ENCODE data around the gene TESMIN. TPM values are rescaled to one million over a fixed set of nuclear protein-coding genes. Genes with fewer than 3 reads are reported as not detected.

TESMIN gene
- total and polyA plus RNA-seq, 8 donors = 1.0 to 16.3 (median 3.3) TPM

- no peak overlapping the region for H3K4me3 ChIP-seq
- no peak for DNase-seq
- H3K27me3 ChIP-seq = peaks cover 2 to 75% (median 32%) of the 10 kb centered on the region in 3 donors
- TF ChIP-seq CTCF (IDR thresholded peaks at IDR 0.05) (no peak), POLR2A (IDR thresholded peaks at IDR 0.05) (no peak), EP300 (IDR thresholded peaks at IDR 0.05) (no peak), POLR2AphosphoS5 (IDR thresholded peaks at IDR 0.05) (no peak)
- H3K9me3 ChIP-seq = no peaks in the 10 kb centered on the region
- H3K36me3 ChIP-seq = no peaks in the 10 kb centered on the region
- no peak overlapping the region for H3K27ac ChIP-seq
- peaks cover 2 to 3% (median 2%) of the 10 kb centered on the region in 4 donors for H3K4me1 ChIP-seq
- 47 to 56% (median 51%) methylated on average over 14 of the region's 14 CpGs for WGBS, 5 donors
- intact Hi-C loops (cut with DNase I; ENCODE audit: low total_unique reads) = no loop called here
These were observed 61.3 kb downstream of the TESMIN start for GRCh38 chr11:68689737-68690625.

- DNase-seq = no peak
- intact Hi-C loops (cut with DNase I; ENCODE audit: low total_unique reads) = no loop called here
- peaks cover 13 to 14% (median 13%) of the 10 kb centered on the region in 4 donors for H3K4me1 ChIP-seq
- no peak overlapping the region for H3K4me3 ChIP-seq
- TF ChIP-seq POLR2AphosphoS5 (IDR thresholded peaks at IDR 0.05) = no peak
- no peak for TF ChIP-seq CTCF (IDR thresholded peaks at IDR 0.05)
- TF ChIP-seq EP300 (IDR thresholded peaks at IDR 0.05) = no peak
- no peak for TF ChIP-seq POLR2A (IDR thresholded peaks at IDR 0.05)
- H3K27ac ChIP-seq = no peak overlapping the region
- no peaks in the 10 kb centered on the region for H3K9me3 ChIP-seq
- H3K36me3 ChIP-seq = no peaks in the 10 kb centered on the region
- H3K27me3 ChIP-seq = peaks cover 13 to 86% (median 43%) of the 10 kb centered on the region in 3 donors
- WGBS, 5 donors = 48 to 78% (median 68%) methylated on average over 12 of the region's 12 CpGs
These were observed 62.4 kb downstream of the TESMIN start for GRCh38 chr11:68688881-68689280.

- 79 to 88% (median 82%) methylated on average over 11 to 14 of the region's 14 CpGs for WGBS, 5 donors
- Histone ChIP-seq H3K9me3 (no peaks in the 10 kb centered on the region), H3K4me1 (peaks cover 13 to 16% (median 15%) of the 10 kb centered on the region in 4 donors), H3K27me3 (peaks cover 15 to 86% (median 47%) of the 10 kb centered on the region in 3 donors), H3K27ac (no peak overlapping the region), H3K4me3 (no peak overlapping the region), H3K36me3 (no peaks in the 10 kb centered on the region)
- intact Hi-C loops (cut with DNase I; ENCODE audit: low total_unique reads) = no loop called here
- TF ChIP-seq POLR2AphosphoS5 (IDR thresholded peaks at IDR 0.05) = no peak
- TF ChIP-seq POLR2A (IDR thresholded peaks at IDR 0.05) = no peak
- no peak for TF ChIP-seq EP300 (IDR thresholded peaks at IDR 0.05)
- no peak for TF ChIP-seq CTCF (IDR thresholded peaks at IDR 0.05)
- DNase-seq = no peak
These were observed 63.3 kb downstream of the TESMIN start for GRCh38 chr11:68687986-68688385.

GRCh38 chr11:68687311-68687710 lies 64.0 kb downstream of the TESMIN start:
- WGBS, 5 donors = 68 to 73% (median 69%) methylated on average over 9 of the region's 9 CpGs
- no peaks in the 10 kb centered on the region for H3K9me3 ChIP-seq
- no peak for DNase-seq
- H3K27ac ChIP-seq = no peak overlapping the region
- no peaks in the 10 kb centered on the region for H3K36me3 ChIP-seq
- peaks cover 15 to 86% (median 49%) of the 10 kb centered on the region in 3 donors for H3K27me3 ChIP-seq
- H3K4me3 ChIP-seq = no peak overlapping the region
- peaks cover 13 to 16% (median 15%) of the 10 kb centered on the region in 4 donors for H3K4me1 ChIP-seq
- no peak for TF ChIP-seq CTCF (IDR thresholded peaks at IDR 0.05)
- no peak for TF ChIP-seq POLR2AphosphoS5 (IDR thresholded peaks at IDR 0.05)
- TF ChIP-seq POLR2A (IDR thresholded peaks at IDR 0.05) = no peak
- TF ChIP-seq EP300 (IDR thresholded peaks at IDR 0.05) = no peak
- intact Hi-C loops (cut with DNase I; ENCODE audit: low total_unique reads) = no loop called here
